Thoracic aorta (tissue), 2 donors: ENCODE results near the gene SLC7A9. TPM values are rescaled to one million over a fixed set of nuclear protein-coding genes. Genes with fewer than 3 reads are reported as not detected.

Experiments
- ATAC-seq: fragments of 150-250 bp; one replicate; pipeline ENCODE4 v1.8.0; 2017; ENCODE audit warnings: low read depth; ENCODE audit not compliant: insufficient number of reproducible peaks, low FRiP score
- DNase-seq: peaks from one replicate; pipeline ENCODE4 v3.0.0-alpha.2; 2020; ENCODE audit warnings: low spot score
- H3K27ac ChIP-seq, 2 donors: fragments of 200-600 bp; sonication (generic); 1 replicate in 1 of 2; 2 replicates in 1 of 2; pipeline ENCODE4 v1.5.1; 2016; ENCODE audit warnings: mild to moderate bottlenecking in 2 of 2, moderate library complexity in 2 of 2
- H3K27me3 ChIP-seq: fragments of 200-600 bp; sonication (generic); replicated peaks from 2 replicates; pipeline ENCODE4 v1.6.0; 2016; ENCODE audit warnings: mild to moderate bottlenecking; ENCODE audit not compliant: insufficient read depth
- H3K36me3 ChIP-seq: fragments of 200-600 bp; sonication (generic); one replicate; pipeline ENCODE4 v1.5.1; 2016
- H3K4me1 ChIP-seq, 2 donors: fragments of 200-600 bp; sonication (generic); 1 replicate in 1 of 2; 2 replicates in 1 of 2; pipeline versions ENCODE4 v1.5.1 to v1.6.0; 2016; ENCODE audit warnings: low read depth in 2 of 2, mild to moderate bottlenecking in 1 of 2; ENCODE audit not compliant: control insufficient read depth in 1 of 2
- H3K4me3 ChIP-seq: fragments of 200-600 bp; sonication (generic); 2 replicates; pipeline ENCODE4 v1.5.1; 2016; ENCODE audit warnings: mild to moderate bottlenecking
- H3K9me3 ChIP-seq: fragments of 200-600 bp; sonication (generic); 2 replicates; pipeline ENCODE4 v1.5.1; 2016
- CTCF ChIP-seq: fragments of 200-600 bp; sonication (generic); IDR thresholded peaks from one replicate; pipeline ENCODE4 v1.5.1; 2019; ENCODE audit warnings: antibody characterized with exemption
- total RNA-seq, 2 donors: library from RNA; depleted of rRNA; stranded (reverse); fragments of >200 nt; gene quantifications; one replicate each; pipeline versions ENCODE4 v1.1.0 to v1.2.3, GENCODE V29; 2016

SLC7A9 gene
- total RNA-seq, 2 donors from 2014 or later = 0.56 TPM; not detected in 1

- DNase-seq (no peak), ATAC-seq (no peak)
- no peaks in the 10 kb centered on the region for H3K27me3 ChIP-seq
- no peak overlapping the region for H3K4me3 ChIP-seq
- no peaks in the 10 kb centered on the region for H3K36me3 ChIP-seq
- TF ChIP-seq CTCF = no peak
- H3K27ac ChIP-seq = no peak overlapping the region
- H3K9me3 ChIP-seq = no peaks in the 10 kb centered on the region
- no peaks in the 10 kb centered on the region for H3K4me1 ChIP-seq
These were observed 6.3 kb downstream of the SLC7A9 start for GRCh38 chr19:32863301-32863700.

GRCh38 chr19:32862741-32863140, 6.8 kb downstream of the SLC7A9 start:
- H3K4me1 ChIP-seq = no peaks in the 10 kb centered on the region
- no peaks in the 10 kb centered on the region for H3K9me3 ChIP-seq
- ATAC-seq (no peak), DNase-seq (no peak)
- H3K27me3 ChIP-seq = no peaks in the 10 kb centered on the region
- no peaks in the 10 kb centered on the region for H3K36me3 ChIP-seq
- H3K4me3 ChIP-seq = no peak overlapping the region
- TF ChIP-seq CTCF = no peak
- no peak overlapping the region for H3K27ac ChIP-seq

DNA sequence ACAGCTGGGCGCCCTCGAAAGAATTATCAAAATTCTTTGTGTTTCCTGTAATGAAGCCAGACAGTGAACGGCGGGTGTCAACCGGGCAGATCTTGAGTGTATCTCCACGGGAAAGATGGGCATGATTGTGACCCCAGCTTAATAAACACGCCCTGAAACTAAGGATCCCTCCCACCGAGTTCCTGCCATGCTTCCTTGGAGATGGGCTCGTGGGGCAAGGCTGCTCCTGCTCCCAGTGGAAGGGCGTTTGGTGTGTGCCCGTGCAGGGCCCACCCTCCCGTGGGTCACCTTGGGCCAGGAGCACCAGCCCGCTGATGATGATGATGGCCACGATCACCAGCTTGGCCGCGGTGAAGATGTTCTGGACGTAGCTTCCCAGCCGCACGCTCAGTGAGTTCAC, 7.4 kb downstream of the SLC7A9 start:
- Histone ChIP-seq H3K36me3 (no peaks in the 10 kb centered on the region), H3K27me3 (no peaks in the 10 kb centered on the region), H3K4me3 (no peak overlapping the region), H3K4me1 (no peaks in the 10 kb centered on the region), H3K27ac (no peak overlapping the region), H3K9me3 (no peaks in the 10 kb centered on the region)
- no peak for ATAC-seq
- TF ChIP-seq CTCF = no peak
- no peak for DNase-seq

DNA sequence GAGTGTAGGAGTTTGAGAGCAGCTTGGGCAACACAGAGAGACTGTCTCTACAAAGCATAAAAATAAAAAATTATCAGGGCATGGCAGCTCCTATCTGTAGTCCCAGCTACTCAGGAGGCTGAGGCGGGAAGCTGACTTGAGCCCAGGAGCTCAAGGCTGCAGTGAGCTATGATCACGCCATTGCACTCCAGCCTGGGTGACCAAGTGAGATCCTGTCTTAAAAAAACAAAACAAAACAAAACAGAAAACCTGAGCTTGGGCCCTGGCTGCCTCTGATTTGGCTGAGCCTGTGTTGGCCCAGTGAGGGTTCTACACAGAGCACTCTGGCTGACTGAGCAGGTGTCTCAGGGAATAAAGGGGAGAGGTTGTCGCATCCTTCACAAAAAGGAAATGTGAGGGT, 8.0 kb downstream of the SLC7A9 start:
- Histone ChIP-seq H3K36me3 (no peaks in the 10 kb centered on the region), H3K9me3 (no peaks in the 10 kb centered on the region), H3K4me3 (no peak overlapping the region), H3K27me3 (no peaks in the 10 kb centered on the region), H3K4me1 (no peaks in the 10 kb centered on the region), H3K27ac (no peak overlapping the region)
- DNase-seq = no peak
- ATAC-seq = no peak
- TF ChIP-seq CTCF = no peak

DNA sequence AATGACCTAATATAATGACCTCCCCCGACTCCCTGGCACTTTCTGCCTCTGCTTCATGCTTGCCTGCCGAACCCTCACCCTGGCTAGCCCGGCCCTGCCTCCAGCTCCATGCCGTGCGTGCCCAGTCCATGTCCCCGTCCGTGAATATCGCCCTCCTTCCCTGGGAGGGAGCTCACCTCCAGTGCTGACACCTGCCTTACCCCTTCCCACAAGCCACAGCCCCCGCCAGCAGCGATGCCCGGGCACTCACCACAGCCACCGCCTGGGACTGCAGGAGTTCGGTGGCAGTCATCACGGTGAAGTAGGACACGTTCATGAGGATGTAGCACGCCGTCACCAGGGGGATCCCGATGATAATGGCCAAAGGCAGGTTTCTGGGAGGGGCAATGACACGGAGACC, 10.0 kb downstream of the SLC7A9 start:
- no peak for TF ChIP-seq CTCF
- no peaks in the 10 kb centered on the region for H3K9me3 ChIP-seq
- H3K27ac ChIP-seq = no peak overlapping the region
- H3K36me3 ChIP-seq = no peaks in the 10 kb centered on the region
- ATAC-seq (no peak), DNase-seq (no peak)
- H3K4me3 ChIP-seq = no peak overlapping the region
- no peaks in the 10 kb centered on the region for H3K4me1 ChIP-seq
- H3K27me3 ChIP-seq = no peaks in the 10 kb centered on the region
